ENCODE results near the gene NPAS3.

Gene NPAS3

DNA sequence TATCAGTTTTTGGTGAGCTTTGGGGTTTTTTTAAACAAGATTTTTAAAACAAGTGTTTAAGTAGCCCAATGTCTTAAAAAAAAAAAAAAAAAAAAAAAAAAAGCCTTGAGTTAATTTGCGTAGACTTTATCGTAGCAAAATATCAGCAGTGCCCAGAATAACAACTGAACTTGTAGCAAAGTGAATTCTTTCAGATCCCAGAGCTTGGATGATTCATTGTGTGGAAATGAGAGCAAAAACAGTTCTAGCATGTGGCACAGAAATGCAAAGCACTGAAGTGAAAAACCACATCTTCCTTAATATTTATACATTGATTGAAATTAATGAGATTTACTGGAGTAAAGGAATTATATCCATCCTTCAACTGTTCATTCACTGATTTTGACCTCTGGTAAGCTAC, 754.1 kb downstream of the NPAS3 start:
- no peak overlapping the region for H3K4me3 ChIP-seq (IDR thresholded peaks at IDR 0.05; ENCODE audit: insufficient read depth, low read depth, low read length)

DNA sequence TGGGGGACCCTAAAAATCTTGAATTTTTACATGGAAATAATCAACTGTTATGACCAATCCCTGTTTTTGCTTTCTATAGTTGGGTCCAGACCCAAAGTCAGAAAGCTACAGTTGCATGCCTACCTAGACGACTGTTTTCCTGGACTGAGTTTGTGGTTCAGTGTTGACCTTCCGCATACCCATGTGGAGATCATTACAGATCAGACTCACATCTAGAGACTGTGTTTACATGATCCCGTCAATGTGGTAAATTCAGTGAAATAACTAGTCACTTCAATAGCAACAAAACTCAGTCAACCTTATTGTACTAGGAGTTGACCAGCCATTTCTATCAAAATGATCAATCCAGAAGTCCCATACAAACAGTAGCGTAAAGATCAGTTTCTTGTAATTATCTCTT, 754.6 kb downstream of the NPAS3 start:
- no peaks in the 10 kb centered on the region for H3K4me1 ChIP-seq (ENCODE audit: low read depth, poor library complexity, severe bottlenecking)
- H3K27ac ChIP-seq, result no peak overlapping the region
- no peaks in the 10 kb centered on the region for H3K36me3 ChIP-seq (ENCODE audit: insufficient read depth)
- no peaks in the 10 kb centered on the region for H3K79me2 ChIP-seq (ENCODE audit: insufficient read depth, low read depth)
- no peak overlapping the region for H3K4me2 ChIP-seq
- no peak for TF ChIP-seq CTCF (conservative IDR thresholded peaks at IDR 0.05; ENCODE audit: low read depth, low read length)
- no peak overlapping the region for H3K9ac ChIP-seq
- no peaks in the 10 kb centered on the region for H4K20me1 ChIP-seq (ENCODE audit: insufficient read depth)
- no peak overlapping the region for H3K4me3 ChIP-seq (IDR thresholded peaks at IDR 0.05; ENCODE audit: insufficient read depth, low read depth, low read length)
- no peak overlapping the region for H2AFZ ChIP-seq (ENCODE audit: low read depth)
- no peaks in the 10 kb centered on the region for H3K27me3 ChIP-seq (ENCODE audit: insufficient read depth, low read depth)

More for the DNA sequence above, 754.1 kb downstream of the NPAS3 start:
- H3K9ac ChIP-seq, result no peak overlapping the region
- no peak overlapping the region for H3K4me2 ChIP-seq
- no peaks in the 10 kb centered on the region for H4K20me1 ChIP-seq (ENCODE audit: insufficient read depth)
- no peak overlapping the region for H2AFZ ChIP-seq (ENCODE audit: low read depth)
- H3K27me3 ChIP-seq (ENCODE audit: insufficient read depth, low read depth), result no peaks in the 10 kb centered on the region
- H3K79me2 ChIP-seq (ENCODE audit: insufficient read depth, low read depth), result no peaks in the 10 kb centered on the region
- TF ChIP-seq CTCF (conservative IDR thresholded peaks at IDR 0.05; ENCODE audit: low read depth, low read length), result no peak
- H3K27ac ChIP-seq, result no peak overlapping the region
- H3K36me3 ChIP-seq (ENCODE audit: insufficient read depth), result no peaks in the 10 kb centered on the region
- no peaks in the 10 kb centered on the region for H3K4me1 ChIP-seq (ENCODE audit: low read depth, poor library complexity, severe bottlenecking)

- Histone ChIP-seq H3K27me3 (ENCODE audit: insufficient read depth, low read depth) (no peaks in the 10 kb centered on the region), H3K4me2 (no peak overlapping the region), H3K27ac (no peak overlapping the region), H3K9ac (no peak overlapping the region), H2AFZ (ENCODE audit: low read depth) (no peak overlapping the region), H3K36me3 (ENCODE audit: insufficient read depth) (no peaks in the 10 kb centered on the region), H3K4me1 (ENCODE audit: low read depth, poor library complexity, severe bottlenecking) (no peaks in the 10 kb centered on the region), H4K20me1 (ENCODE audit: insufficient read depth) (no peaks in the 10 kb centered on the region), H3K4me3 (IDR thresholded peaks at IDR 0.05; ENCODE audit: insufficient read depth, low read depth, low read length) (no peak overlapping the region), H3K79me2 (ENCODE audit: insufficient read depth, low read depth) (no peaks in the 10 kb centered on the region)
- TF ChIP-seq CTCF (conservative IDR thresholded peaks at IDR 0.05; ENCODE audit: low read depth, low read length), result no peak
Observed at GRCh38 chr14:33696165-33696564, 757.5 kb downstream of the NPAS3 start.

GRCh38 chr14:33699300-33699983, 760.8 kb downstream of the NPAS3 start:
- Histone ChIP-seq H3K27ac (no peak overlapping the region), H2AFZ (ENCODE audit: low read depth) (no peak overlapping the region), H3K36me3 (ENCODE audit: insufficient read depth) (no peaks in the 10 kb centered on the region), H3K4me1 (ENCODE audit: low read depth, poor library complexity, severe bottlenecking) (no peaks in the 10 kb centered on the region), H3K9ac (no peak overlapping the region), H3K79me2 (ENCODE audit: insufficient read depth, low read depth) (no peaks in the 10 kb centered on the region), H3K4me2 (no peak overlapping the region), H3K27me3 (ENCODE audit: insufficient read depth, low read depth) (no peaks in the 10 kb centered on the region), H3K4me3 (IDR thresholded peaks at IDR 0.05; ENCODE audit: insufficient read depth, low read depth, low read length) (no peak overlapping the region), H4K20me1 (ENCODE audit: insufficient read depth) (no peaks in the 10 kb centered on the region)
- TF ChIP-seq CTCF (conservative IDR thresholded peaks at IDR 0.05; ENCODE audit: low read depth, low read length), result no peak
